ENCODE data around the gene UBE2Q2. TPM values are rescaled to one million over a fixed set of nuclear protein-coding genes. Genes with fewer than 3 reads are reported as not detected.

The UBE2Q2 gene
- total and polyA plus RNA-seq, 8 donors = 8.7 to 19.4 (median 10.8) TPM

DNA sequence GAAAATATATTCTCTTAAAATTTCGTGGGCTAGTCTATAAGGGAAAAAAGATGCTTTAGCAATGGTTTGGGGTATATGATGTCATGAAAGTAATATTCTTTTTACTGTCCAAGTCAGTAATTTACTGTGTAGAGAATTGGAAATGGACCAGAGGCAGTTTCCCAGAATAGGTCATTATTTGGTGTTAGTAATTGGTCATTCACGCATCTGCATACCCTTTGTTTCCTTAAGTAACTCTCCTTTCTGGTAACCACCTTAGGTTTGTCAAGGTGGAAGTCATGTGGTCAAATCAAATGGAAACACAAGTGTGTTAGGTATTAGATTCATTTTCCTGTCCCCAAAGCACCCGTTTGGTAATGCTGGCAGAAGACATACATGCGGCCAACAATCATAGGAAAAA lies 84.4 kb downstream of the UBE2Q2 start:
- H3K9me3 ChIP-seq = no peaks in the 10 kb centered on the region
- DNase-seq (no peak), ATAC-seq (no peak), FAIRE-seq (no peak)
- no peaks in the 10 kb centered on the region for H3K36me3 ChIP-seq
- WGBS, 2 donors = 83 to 88% methylated on average over 4 of the region's 4 CpGs
- no peak overlapping the region for H3K4me3 ChIP-seq
- intact Hi-C loops (cut with DNase I) = no loop called here
- TF ChIP-seq, protein P1, sequence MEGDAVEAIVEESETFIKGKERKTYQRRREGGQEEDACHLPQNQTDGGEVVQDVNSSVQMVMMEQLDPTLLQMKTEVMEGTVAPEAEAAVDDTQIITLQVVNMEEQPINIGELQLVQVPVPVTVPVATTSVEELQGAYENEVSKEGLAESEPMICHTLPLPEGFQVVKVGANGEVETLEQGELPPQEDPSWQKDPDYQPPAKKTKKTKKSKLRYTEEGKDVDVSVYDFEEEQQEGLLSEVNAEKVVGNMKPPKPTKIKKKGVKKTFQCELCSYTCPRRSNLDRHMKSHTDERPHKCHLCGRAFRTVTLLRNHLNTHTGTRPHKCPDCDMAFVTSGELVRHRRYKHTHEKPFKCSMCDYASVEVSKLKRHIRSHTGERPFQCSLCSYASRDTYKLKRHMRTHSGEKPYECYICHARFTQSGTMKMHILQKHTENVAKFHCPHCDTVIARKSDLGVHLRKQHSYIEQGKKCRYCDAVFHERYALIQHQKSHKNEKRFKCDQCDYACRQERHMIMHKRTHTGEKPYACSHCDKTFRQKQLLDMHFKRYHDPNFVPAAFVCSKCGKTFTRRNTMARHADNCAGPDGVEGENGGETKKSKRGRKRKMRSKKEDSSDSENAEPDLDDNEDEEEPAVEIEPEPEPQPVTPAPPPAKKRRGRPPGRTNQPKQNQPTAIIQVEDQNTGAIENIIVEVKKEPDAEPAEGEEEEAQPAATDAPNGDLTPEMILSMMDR (IDR thresholded peaks at IDR 0.05) = no peak
- H3K27me3 ChIP-seq = no peaks in the 10 kb centered on the region
- no peak overlapping the region for H3K27ac ChIP-seq
- H3K4me1 ChIP-seq = no peaks in the 10 kb centered on the region

DNA sequence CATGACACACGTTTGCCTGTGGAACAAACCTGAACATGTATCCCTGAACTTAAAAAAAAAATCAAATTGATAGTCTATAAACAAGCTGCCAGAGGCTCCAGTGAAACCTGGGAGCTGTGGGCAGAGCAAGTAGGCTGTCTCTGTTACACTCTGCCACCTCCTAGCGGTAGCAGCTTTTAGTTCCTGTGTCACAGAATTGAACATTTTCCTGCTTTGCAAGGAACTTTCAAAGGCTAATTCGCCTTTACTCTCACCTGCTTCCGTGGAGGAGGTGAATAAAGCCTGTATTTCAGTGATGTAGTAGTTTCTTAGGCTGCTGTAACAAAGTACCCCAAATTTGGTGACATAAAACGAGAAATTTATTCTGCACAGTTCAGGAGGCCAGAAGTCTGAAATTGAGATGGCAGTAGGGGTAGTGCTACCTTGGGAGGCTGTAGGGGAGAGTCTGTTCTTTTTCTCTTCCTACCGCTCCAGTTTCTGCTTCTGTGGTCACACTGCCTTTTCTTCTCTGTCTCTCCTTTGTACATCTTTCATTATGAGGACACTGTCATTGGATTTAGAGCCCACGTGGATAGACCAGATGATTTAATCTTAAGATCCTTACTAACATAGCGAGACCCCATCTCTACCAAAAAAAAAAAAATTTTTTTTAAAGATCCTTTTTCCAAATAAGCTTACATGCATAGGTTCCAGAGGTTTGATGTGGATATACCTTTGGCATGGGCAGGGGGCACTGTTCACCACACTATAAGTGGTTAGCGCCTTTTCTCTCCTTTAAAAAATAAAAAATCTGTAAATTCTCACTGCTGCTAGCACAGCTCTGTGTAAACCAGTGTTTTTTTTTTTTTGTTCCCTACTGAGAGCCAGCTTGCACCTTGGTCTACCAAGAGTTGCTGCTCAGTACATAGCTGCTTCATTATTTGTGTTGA lies 85.7 kb downstream of the UBE2Q2 start:
- 67 to 69% methylated on average over 9 of the region's 9 CpGs for WGBS, 2 donors
- FAIRE-seq = no peak
- Histone ChIP-seq H3K27ac (no peak overlapping the region), H3K9me3 (no peaks in the 10 kb centered on the region), H3K4me1 (no peaks in the 10 kb centered on the region), H3K36me3 (peaks cover 0 to 3% (median 0%) of the 10 kb centered on the region in 3 donors), H3K4me3 (no peak overlapping the region), H3K27me3 (no peaks in the 10 kb centered on the region)
- TF ChIP-seq, protein P1 (IDR thresholded peaks at IDR 0.05) = peak in 2 of 4 donors; percentile 19
- DNase-seq = peak in 3 of 6 donors; percentile 27 to 37 (median 34)
- intact Hi-C loops (cut with DNase I) = no loop called here
- ATAC-seq = peak; percentile 46 to 84 (median 74)

DNA sequence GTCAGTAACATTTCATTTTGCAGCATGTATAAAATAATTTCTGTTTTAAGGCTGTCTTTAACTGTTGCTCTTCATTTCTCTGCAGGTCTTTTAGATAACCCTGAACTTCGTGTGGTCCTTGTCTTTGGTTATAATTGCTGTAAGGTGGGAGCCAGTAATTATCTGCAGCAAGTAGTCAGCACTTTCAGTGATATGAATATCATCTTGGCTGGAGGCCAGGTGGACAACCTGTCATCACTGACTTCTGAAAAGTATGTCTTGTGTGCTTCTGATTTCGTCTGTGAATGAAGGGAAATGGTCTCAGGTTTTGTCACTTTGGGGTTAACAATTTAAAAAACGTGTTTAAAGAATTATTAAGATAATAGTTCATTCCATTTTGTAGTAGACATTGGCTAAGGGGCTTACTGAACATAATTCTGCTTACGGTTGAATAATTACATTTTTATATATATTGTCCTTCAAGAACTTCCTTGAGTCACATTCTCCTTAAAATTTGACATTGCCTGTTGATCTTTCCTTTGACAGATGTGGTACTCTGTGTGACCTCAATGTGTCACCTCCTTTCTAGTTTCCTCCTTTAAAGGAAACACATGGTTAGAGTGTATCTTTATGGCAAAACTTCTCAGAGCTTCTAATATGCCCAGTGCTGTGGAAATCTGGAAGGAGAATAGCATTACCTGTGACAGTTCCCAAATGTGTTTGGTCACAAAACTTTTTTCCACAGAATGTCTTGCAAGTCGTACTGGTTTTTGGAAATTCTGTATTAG lies 86.7 kb downstream of the UBE2Q2 start:
- no peak overlapping the region for H3K27ac ChIP-seq
- WGBS, 2 donors = 41 to 44% methylated on average over 5 of the region's 5 CpGs
- H3K4me1 ChIP-seq = no peaks in the 10 kb centered on the region
- ATAC-seq (peak in 3 of 4 donors; percentile 31 to 50 (median 39)), DNase-seq (no peak), FAIRE-seq (no peak)
- peaks cover 0 to 12% (median 0%) of the 10 kb centered on the region in 3 donors for H3K36me3 ChIP-seq
- no peak overlapping the region for H3K4me3 ChIP-seq
- TF ChIP-seq, protein P1 (IDR thresholded peaks at IDR 0.05) = no peak
- H3K27me3 ChIP-seq = no peaks in the 10 kb centered on the region
- intact Hi-C loops (cut with DNase I) = no loop called here
- H3K9me3 ChIP-seq = no peaks in the 10 kb centered on the region

DNA sequence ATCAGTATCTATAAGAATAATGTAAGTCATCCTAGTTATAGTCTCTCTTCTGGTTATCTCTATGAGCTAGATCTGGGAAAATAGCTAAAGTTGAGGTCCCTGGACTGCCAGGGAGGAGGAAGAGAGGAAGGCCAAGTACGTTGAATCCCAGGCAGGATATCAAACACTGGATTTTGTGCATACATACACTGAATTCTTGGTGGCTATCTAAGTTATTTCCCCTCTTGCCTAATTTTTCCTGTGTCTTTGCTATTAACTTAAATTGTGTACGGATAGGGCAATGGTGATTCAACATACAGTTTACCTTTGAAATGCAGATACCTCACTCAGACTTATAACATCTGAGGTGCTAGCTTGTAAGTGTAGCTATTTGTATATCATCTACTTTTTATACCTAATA lies 87.6 kb downstream of the UBE2Q2 start:
- H3K9me3 ChIP-seq = no peaks in the 10 kb centered on the region
- DNase-seq (no peak), FAIRE-seq (no peak), ATAC-seq (no peak)
- H3K36me3 ChIP-seq = peaks cover 0 to 12% (median 0%) of the 10 kb centered on the region in 3 donors
- H3K4me1 ChIP-seq = no peaks in the 10 kb centered on the region
- H3K27ac ChIP-seq = no peak overlapping the region
- H3K27me3 ChIP-seq = no peaks in the 10 kb centered on the region
- TF ChIP-seq, protein P1 (IDR thresholded peaks at IDR 0.05) = no peak
- 85% methylated on average over 2 of the region's 2 CpGs for WGBS, 2 donors
- intact Hi-C loops (cut with DNase I) = no loop called here
- H3K4me3 ChIP-seq = no peak overlapping the region

All from pancreas (tissue), 10 donors.